GM19043 (cell line): Measurements from ENCODE around the gene NOC4L.
"Not testable (repeated sequence)": the region's sequence is repeated elsewhere in the genome, so short reads cannot be mapped to it uniquely, and the experiment has no call there.

Experiments
- ATAC-seq: cut with Tn5 transposase; IDR thresholded peaks from one replicate; pipeline ENCODE4 v1.9.1; 2021; ENCODE audit warnings: low read depth; ENCODE audit not compliant: unreplicated experiment

NOC4L gene

GRCh38 chr12:132141976-132142678, 2.1 kb upstream of the NOC4L start:
- no peak for ATAC-seq

- ATAC-seq = no peak
These were observed 1.4 kb upstream of the NOC4L start for GRCh38 chr12:132142679-132143335.

- ATAC-seq = peak; percentile 33
These were observed 753 bp upstream of the NOC4L start for GRCh38 chr12:132143336-132144071.

GRCh38 chr12:132144810-132145168, 532 bp downstream of the NOC4L start:
- no peak for ATAC-seq

GRCh38 chr12:132145334-132145733, 1.1 kb downstream of the NOC4L start:
- ATAC-seq = no peak

GRCh38 chr12:132146098-132146497, 1.8 kb downstream of the NOC4L start:
- ATAC-seq = no peak

- no peak for ATAC-seq
These were observed 2.6 kb downstream of the NOC4L start for GRCh38 chr12:132146772-132147422.

- ATAC-seq = no peak
These were observed 3.4 kb downstream of the NOC4L start for GRCh38 chr12:132147423-132148367.

- ATAC-seq = no peak
These were observed 4.2 kb downstream of the NOC4L start for GRCh38 chr12:132148368-132149045.

- ATAC-seq = not testable (repeated sequence)
These were observed 5.3 kb downstream of the NOC4L start for GRCh38 chr12:132149526-132149925.

- ATAC-seq = no peak
These were observed 6.5 kb downstream of the NOC4L start for GRCh38 chr12:132150780-132151144.

GRCh38 chr12:132151145-132151765, 7.0 kb downstream of the NOC4L start:
- ATAC-seq = no peak

- ATAC-seq = no peak
These were observed 7.6 kb downstream of the NOC4L start for GRCh38 chr12:132151766-132152410.

- no peak for ATAC-seq
These were observed 8.2 kb downstream of the NOC4L start for GRCh38 chr12:132152411-132152821.

GRCh38 chr12:132152953-132153352, 8.7 kb downstream of the NOC4L start:
- ATAC-seq = no peak

- no peak for ATAC-seq
These were observed 9.5 kb downstream of the NOC4L start for GRCh38 chr12:132153501-132154340.

- no peak for ATAC-seq
These were observed 10.1 kb downstream of the NOC4L start for GRCh38 chr12:132154341-132154761.
